Naive thymus-derived CD8-positive, alpha-beta T cell (primary cell): ENCODE results near the gene RAB43. TPM values are rescaled to one million over a fixed set of nuclear protein-coding genes. Genes with fewer than 3 reads are reported as not detected.
A peak's percentile ranks its signal among the peaks of the same experiment; 100 is the strongest.
"Not testable (repeated sequence)": the region's sequence is repeated elsewhere in the genome, so short reads cannot be mapped to it uniquely, and the experiment has no call there.

Experiments used
- ATAC-seq, 2 donors: fragments of 150-1000 bp; cut with Tn5 transposase in 1 of 2; sonication (Bioruptor Pico), chemical (Tn5 transposase) in 1 of 2; 1 replicate in 1 of 2; 2 replicates in 1 of 2; pipeline ENCODE4 v1.10.0; 2021; ENCODE audit warnings: mild to moderate bottlenecking in 2 of 2, moderate library complexity in 2 of 2
- POLR2A ChIA-PET: fragments of 350-600 bp; sonication (Branson Sonifier 250); formaldehyde crosslinking; loops from one replicate; lab custom pipeline; 2021; ENCODE audit warnings: antibody characterized with exemption; lab: Charles Lee
- DNase-seq, 10 donors: peaks; one replicate each; pipeline versions ENCODE4 v3.0.0 to v3.0.0-alpha.2; 2020 to 2022
- H3K27ac Mint-ChIP-seq, 10 donors: one replicate each; pipeline ENCODE4 v1.8.0; 2020 to 2022; ENCODE audit warnings: mild to moderate bottlenecking in 10 of 10, mixed read lengths in 10 of 10, moderate library complexity in 4 of 10, inconsistent platforms in 1 of 10
- H3K27me3 Mint-ChIP-seq, 5 donors: one replicate each; pipeline ENCODE4 v1.8.0; 2021 to 2022; ENCODE audit warnings: mixed read lengths in 5 of 5
- H3K36me3 Mint-ChIP-seq, 3 donors: one replicate each; pipeline ENCODE4 v1.8.0; 2020 to 2022; ENCODE audit warnings: mixed read lengths in 3 of 3, mild to moderate bottlenecking in 2 of 3, inconsistent platforms in 1 of 3
- H3K4me1 Mint-ChIP-seq, 4 donors: one replicate each; pipeline ENCODE4 v1.8.0; 2021 to 2022; ENCODE audit warnings: mixed read lengths in 4 of 4
- H3K4me3 Mint-ChIP-seq, 10 donors: one replicate each; pipeline ENCODE4 v1.8.0; 2020 to 2022; ENCODE audit warnings: mild to moderate bottlenecking in 10 of 10, mixed read lengths in 10 of 10, moderate library complexity in 6 of 10, inconsistent platforms in 1 of 10
- H3K9me3 Mint-ChIP-seq, 9 donors: one replicate each; pipeline ENCODE4 v1.8.0; 2020 to 2022; ENCODE audit warnings: mixed read lengths in 9 of 9, mild to moderate bottlenecking in 3 of 9, inconsistent platforms in 1 of 9, moderate library complexity in 1 of 9
- polyA plus RNA-seq, 3 donors: library from polyadenylated mRNA; unstranded; fragments of 300-500 nt; fragmentation: Illumina TruSeq; gene quantifications; one replicate each; pipeline ENCODE4 v1.2.3, GENCODE V29; 2021
- total RNA-seq, 8 experiments: library from RNA in 2 of 8; stranded (reverse) in 2 of 8; gene quantifications; one replicate each; pipeline ENCODE4 v1.2.3 and lab custom pipeline; 2021 to 2026

The RAB43 gene
- total and polyA plus RNA-seq, 5 experiments from 2014 or later = 15.7 to 130 (median 43.1) TPM

DNA sequence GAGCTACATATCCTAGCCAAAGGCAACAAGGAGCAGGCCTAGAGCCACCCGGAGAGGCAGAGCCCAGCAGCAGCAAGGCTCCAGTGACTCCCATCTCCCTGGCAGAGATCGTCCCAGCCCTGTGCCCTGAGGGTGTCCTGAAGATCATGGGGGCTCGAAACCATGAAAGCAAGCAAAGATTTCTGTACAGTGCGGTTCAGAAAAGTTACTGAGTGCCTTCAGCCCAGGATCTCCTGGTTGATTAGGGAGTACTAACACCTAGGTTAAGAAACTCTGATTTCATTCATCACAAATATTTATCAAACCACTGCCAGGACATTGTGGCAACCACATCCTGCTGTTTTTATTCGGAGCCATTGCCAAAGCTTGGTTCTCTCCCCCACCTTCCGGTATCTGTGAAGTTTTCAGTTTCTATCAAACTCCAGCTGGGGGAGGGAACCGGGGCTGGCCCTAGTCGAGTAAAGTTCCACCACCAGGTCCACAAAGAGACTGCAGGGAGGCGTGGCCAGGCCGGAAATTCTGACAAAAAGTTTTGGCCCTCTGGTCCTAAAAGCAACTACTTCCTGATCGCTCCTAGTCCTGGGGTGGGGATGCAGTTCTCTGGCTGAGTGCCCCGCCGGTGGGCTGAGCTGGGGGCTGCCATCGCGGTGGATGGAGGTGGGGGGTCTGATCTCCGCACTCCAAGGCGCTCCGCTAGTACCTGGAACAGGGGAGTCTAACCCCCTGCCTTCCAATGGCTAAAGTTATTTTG is 1.2 kb downstream of the RAB43 start:
- Mint-ChIP-seq H3K4me3 (peak overlapping the region; percentile 83 to 99 (median 94)), H3K9me3 (no peaks in the 10 kb centered on the region), H3K27ac (peak overlapping the region; percentile 88 to 99 (median 98)), H3K4me1 (peaks cover 21 to 68% (median 37%) of the 10 kb centered on the region in 4 donors), H3K36me3 (peaks cover 28 to 36% (median 30%) of the 10 kb centered on the region in 3 donors), H3K27me3 (no peaks in the 10 kb centered on the region)
- POLR2A ChIA-PET = interaction anchor here (0.6 to 9.8 kb wide), 37 partner anchors 8 to 1448 kb away, joined by 3 to 140 read pairs (median 8); partner anchors contain the start of genes ABTB1, CFAP92, CNBP and COPG1
- ATAC-seq = peak; percentile 51 to 60
- peak; percentile 73 to 96 (median 87) for DNase-seq

GRCh38 chr3:129119365-129120100 is 2.1 kb downstream of the RAB43 start:
- Mint-ChIP-seq H3K36me3 (peaks cover 28 to 42% (median 30%) of the 10 kb centered on the region in 3 donors), H3K27me3 (no peaks in the 10 kb centered on the region), H3K4me1 (peaks cover 25 to 75% (median 44%) of the 10 kb centered on the region in 4 donors), H3K9me3 (no peaks in the 10 kb centered on the region), H3K4me3 (peak overlapping the region; percentile 83 to 99 (median 94)), H3K27ac (peak overlapping the region; percentile 88 to 99 (median 98))
- peak in 1 of 10 donors; percentile 20 for DNase-seq
- no peak for ATAC-seq
- POLR2A ChIA-PET = interaction anchor here (0.6 to 9.8 kb wide), 26 partner anchors 9 to 330 kb away, joined by 3 to 140 read pairs (median 12); partner anchors contain the start of genes CFAP92, CNBP and HMCES

DNA sequence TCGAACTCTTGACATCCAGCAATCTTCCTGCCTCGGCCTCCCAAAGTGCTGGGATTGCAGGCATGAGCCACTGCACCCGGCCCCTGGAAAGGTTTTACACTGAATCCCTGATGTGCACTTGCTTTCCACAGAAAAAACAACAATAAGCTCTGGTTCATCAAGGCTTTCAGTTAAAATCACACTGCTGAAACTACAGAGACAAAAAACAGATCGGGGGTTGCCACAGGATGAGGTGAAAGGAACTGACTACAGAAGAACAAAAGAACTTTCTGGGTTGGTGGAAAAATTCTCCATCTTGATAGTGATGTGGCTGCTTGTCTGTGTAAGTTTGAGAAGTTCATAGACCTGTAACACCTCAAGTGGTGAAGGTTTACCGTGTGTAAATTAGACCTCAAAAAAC is 2.9 kb downstream of the RAB43 start:
- Mint-ChIP-seq H3K4me3 (peak overlapping the region; percentile 83 to 99 (median 94)), H3K4me1 (peaks cover 27 to 82% (median 52%) of the 10 kb centered on the region in 4 donors), H3K9me3 (no peaks in the 10 kb centered on the region), H3K27me3 (no peaks in the 10 kb centered on the region), H3K27ac (peak overlapping the region; percentile 88 to 99 (median 98)), H3K36me3 (peaks cover 28 to 50% (median 30%) of the 10 kb centered on the region in 3 donors)
- ATAC-seq = peak; percentile 53 to 61
- POLR2A ChIA-PET = interaction anchor here (0.6 to 9.8 kb wide), 20 partner anchors 9 to 198 kb away, joined by 3 to 140 read pairs (median 14); partner anchors contain the start of genes CFAP92 and CNBP
- peak in 9 of 10 donors; percentile 27 to 94 (median 75) for DNase-seq

DNA sequence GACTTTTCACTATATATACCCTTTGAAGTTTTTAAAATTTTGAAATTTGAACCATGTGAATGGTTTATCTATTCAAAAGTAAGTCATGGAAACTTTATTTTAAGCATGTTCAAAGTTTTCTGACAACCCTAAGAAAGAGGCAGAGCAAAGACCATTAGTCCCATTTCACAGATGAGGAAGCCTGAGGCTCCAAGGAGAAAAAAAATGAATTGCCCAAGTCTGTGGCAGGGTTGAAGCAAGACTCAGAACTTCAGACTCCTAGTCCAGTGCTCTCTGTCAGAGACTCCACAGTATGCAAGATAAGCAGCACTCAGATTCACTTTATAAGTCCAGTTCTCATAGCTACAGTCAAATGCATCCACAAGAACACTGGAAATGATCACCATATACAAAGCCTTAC is 4.5 kb downstream of the RAB43 start:
- no peak for ATAC-seq
- H3K9me3 Mint-ChIP-seq = no peaks in the 10 kb centered on the region
- peak overlapping the region; percentile 60 to 99 (median 93) for H3K4me3 Mint-ChIP-seq
- H3K27ac Mint-ChIP-seq = peak overlapping the region; percentile 91 to 99 (median 98)
- no peak for DNase-seq
- no peaks in the 10 kb centered on the region for H3K27me3 Mint-ChIP-seq
- H3K36me3 Mint-ChIP-seq = peaks cover 28 to 62% (median 30%) of the 10 kb centered on the region in 3 donors
- peaks cover 24 to 82% (median 63%) of the 10 kb centered on the region in 4 donors for H3K4me1 Mint-ChIP-seq
- POLR2A ChIA-PET = interaction anchor here (1.2 to 9.8 kb wide), 10 partner anchors 8 to 199 kb away, joined by 4 to 140 read pairs (median 50); partner anchors contain the start of genes CFAP92 and COPG1

- H3K9me3 Mint-ChIP-seq = no peaks in the 10 kb centered on the region
- ATAC-seq (no peak), DNase-seq (peak in 4 of 10 donors; percentile 27 to 59 (median 52))
- peak overlapping the region; percentile 90 to 99 (median 98) for H3K27ac Mint-ChIP-seq
- H3K36me3 Mint-ChIP-seq = peaks cover 28 to 65% (median 31%) of the 10 kb centered on the region in 3 donors
- POLR2A ChIA-PET = interaction anchor here (0.8 to 9.8 kb wide), 12 partner anchors 7 to 200 kb away, joined by 3 to 140 read pairs (median 8); partner anchors contain the start of genes CFAP92 and COPG1
- peak overlapping the region; percentile 80 to 99 (median 93) for H3K4me3 Mint-ChIP-seq
- peaks cover 24 to 83% (median 67%) of the 10 kb centered on the region in 4 donors for H3K4me1 Mint-ChIP-seq
- no peaks in the 10 kb centered on the region for H3K27me3 Mint-ChIP-seq
Observed at GRCh38 chr3:129116482-129116946, 5.1 kb downstream of the RAB43 start.

GRCh38 chr3:129114455-129114854 is 7.1 kb downstream of the RAB43 start:
- Mint-ChIP-seq H3K27ac (peak overlapping the region; percentile 76 to 99 (median 92)), H3K4me3 (peak overlapping the region; percentile 53 to 83 (median 74)), H3K27me3 (no peaks in the 10 kb centered on the region), H3K4me1 (peaks cover 32 to 88% (median 84%) of the 10 kb centered on the region in 4 donors), H3K36me3 (peaks cover 17 to 83% (median 27%) of the 10 kb centered on the region in 3 donors), H3K9me3 (no peaks in the 10 kb centered on the region)
- POLR2A ChIA-PET = interaction anchor here (0.6 to 6.4 kb wide), 7 partner anchors 12 to 120 kb away, joined by 3 to 38 read pairs (median 4); partner anchors contain the start of genes CFAP92 and CNBP
- DNase-seq = no peak
- no peak for ATAC-seq

DNA sequence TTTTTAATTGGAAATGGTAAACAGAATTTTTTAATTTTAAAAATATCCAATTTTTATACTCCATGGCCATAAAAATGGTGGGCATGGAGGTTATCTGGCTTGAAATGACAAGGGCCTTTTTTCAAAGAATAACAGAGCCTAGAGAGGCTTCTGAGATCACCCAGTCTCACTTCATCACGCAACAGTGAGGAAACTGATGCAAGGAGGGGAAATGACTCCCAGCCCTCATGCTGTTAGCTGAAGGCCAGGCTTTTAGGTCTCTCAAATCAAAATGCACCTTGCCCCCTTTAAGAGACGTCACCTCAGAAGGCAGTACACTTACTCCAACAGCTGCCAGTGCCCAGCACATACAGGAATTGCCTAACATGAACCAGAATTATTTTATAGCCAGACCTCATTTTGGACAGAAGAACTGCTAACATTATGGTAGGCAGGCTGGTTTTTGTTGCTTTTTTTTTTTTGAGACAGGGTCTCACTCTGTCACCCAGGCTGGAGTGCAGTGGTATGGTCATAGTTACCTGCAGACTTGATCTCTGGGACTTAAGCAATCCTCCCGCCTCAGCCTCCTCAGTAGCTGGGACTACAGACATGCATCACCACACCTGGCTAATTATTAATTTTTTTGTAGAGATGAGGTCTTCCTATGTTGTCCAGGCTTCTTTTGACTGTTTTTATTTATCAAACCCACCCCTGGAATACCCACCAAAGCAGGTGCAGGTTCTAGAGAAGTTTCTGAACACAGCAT is 9.1 kb downstream of the RAB43 start:
- ATAC-seq = peak; percentile 53 to 64
- DNase-seq = no peak
- Mint-ChIP-seq H3K9me3 (no peaks in the 10 kb centered on the region), H3K4me1 (peaks cover 35 to 90% (median 83%) of the 10 kb centered on the region in 4 donors), H3K27ac (peak overlapping the region; percentile 76 to 97 (median 89)), H3K4me3 (peak overlapping the region in 9 of 10 donors; percentile 32 to 85 (median 60)), H3K27me3 (no peaks in the 10 kb centered on the region), H3K36me3 (peaks cover 9 to 86% (median 20%) of the 10 kb centered on the region in 3 donors)
- POLR2A ChIA-PET = interaction anchor here (0.6 to 7.2 kb wide), 9 partner anchors 8 to 308 kb away, joined by 3 to 140 read pairs (median 4); partner anchors contain the start of gene RAB43

DNA sequence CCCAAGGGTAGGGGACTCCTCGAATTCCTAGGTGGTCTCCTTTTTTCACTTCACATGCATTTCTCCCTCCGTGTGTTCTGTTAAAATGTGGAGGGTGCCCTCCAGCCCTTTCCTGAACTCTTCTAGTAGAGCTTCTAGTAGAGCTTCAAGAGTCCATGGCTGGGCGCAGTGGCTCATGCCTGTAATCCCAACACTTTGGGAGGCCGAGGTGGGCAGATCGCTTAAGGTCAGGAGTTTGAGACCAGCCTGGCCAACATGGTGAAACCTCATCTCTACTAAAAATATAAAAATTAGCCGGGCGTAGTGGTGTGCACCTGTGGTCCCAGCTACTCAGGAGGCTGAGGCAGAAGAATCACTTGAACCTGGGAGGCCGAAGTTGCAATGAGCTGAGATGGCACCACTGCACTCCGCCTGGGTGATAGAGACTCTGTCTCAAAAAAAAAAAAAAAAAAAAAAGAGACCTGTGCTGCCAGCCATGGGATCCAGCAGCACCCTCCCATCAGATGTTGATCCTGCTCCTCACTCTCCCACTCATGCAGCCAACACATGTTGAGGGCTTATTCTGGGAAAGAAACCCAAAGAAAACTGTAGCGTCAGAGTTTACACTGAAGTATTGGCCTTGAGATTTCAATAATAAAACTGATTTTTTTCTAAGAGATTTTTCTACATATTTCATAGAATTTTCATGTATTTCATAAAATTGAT is 10.4 kb downstream of the RAB43 start:
- DNase-seq, ATAC-seq, H3K9me3 Mint-ChIP-seq, H3K27me3 Mint-ChIP-seq: not testable (repeated sequence)
- Mint-ChIP-seq H3K36me3 (peaks cover 4 to 85% (median 16%) of the 10 kb centered on the region in 3 donors), H3K4me1 (peaks cover 35 to 92% (median 84%) of the 10 kb centered on the region in 4 donors), H3K4me3 (peak overlapping the region in 8 of 10 donors; percentile 22 to 70 (median 51)), H3K27ac (peak overlapping the region; percentile 52 to 97 (median 81))
- POLR2A ChIA-PET = interaction anchor here (0.6 to 7.2 kb wide), 6 partner anchors 9 to 630 kb away, joined by 3 to 140 read pairs (median 5); partner anchors contain the start of gene RAB43

DNA sequence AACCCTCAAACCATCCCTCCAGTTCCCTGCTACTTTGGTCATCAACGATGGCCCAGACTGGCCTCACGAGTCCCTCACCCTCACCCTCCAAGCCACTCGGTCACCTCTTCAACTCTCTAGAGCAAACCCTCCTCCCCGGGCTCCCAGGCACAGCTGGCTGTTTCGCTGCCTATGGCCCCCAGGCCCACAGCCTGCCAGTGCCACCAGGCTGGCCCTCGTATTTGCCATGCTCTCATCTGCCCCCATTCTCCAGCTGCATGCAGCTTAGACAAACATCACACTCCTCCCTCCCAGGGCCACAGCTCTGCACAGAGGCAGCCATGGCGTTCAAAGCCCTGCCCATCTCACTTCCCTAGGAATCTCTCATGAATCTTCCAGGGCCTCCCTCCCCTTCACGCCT is 13.8 kb downstream of the RAB43 start:
- ATAC-seq (no peak), DNase-seq (no peak)
- Mint-ChIP-seq H3K27ac (peak overlapping the region; percentile 71 to 93 (median 82)), H3K9me3 (no peaks in the 10 kb centered on the region), H3K27me3 (no peaks in the 10 kb centered on the region), H3K4me3 (peak overlapping the region in 9 of 10 donors; percentile 53 to 77 (median 70)), H3K4me1 (peaks cover 45 to 95% (median 86%) of the 10 kb centered on the region in 4 donors), H3K36me3 (peaks cover 0 to 87% (median 18%) of the 10 kb centered on the region in 3 donors)
- POLR2A ChIA-PET = interaction anchor here (0.6 to 7.2 kb wide), 3 partner anchors 13 to 103 kb away, joined by 3 to 140 read pairs (median 5); partner anchors contain the start of gene RAB43

DNA sequence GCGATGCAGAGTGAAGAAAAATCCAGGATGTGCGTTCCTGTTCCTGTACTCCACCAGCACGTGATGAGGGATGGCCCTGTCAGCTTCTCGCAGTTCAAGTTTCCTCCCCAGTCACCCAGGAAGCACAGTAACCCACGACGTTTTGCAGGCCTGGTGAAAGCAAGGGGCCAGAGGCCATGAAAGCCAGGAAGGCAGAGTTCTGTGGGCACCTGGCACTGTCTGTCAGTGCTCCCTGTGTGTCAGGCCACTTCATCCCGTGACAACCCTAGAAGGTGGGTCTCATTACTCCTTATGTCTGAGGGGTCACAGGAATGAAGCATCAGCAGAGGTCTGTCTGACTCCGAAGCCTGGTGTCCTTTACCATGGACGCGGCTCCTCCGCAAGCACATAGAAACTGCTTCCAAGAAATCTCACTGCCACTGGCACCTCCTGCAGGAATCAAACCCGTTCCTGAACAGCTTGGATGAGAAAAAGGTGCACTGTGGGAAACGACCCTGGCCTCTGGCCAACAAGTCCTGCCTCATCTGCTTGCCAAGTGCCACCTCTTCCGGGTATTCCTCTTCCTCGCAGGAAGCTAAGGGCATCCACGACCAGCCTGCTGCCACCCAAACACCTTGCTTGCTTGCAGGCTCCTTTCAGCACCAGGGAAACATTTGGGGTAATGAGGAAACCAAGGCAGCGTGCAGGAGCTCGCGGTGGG is 14.6 kb downstream of the RAB43 start:
- Mint-ChIP-seq H3K4me3 (peak overlapping the region; percentile 4 to 77 (median 69)), H3K4me1 (peaks cover 47 to 95% (median 88%) of the 10 kb centered on the region in 4 donors), H3K27me3 (no peaks in the 10 kb centered on the region), H3K9me3 (no peaks in the 10 kb centered on the region), H3K27ac (peak overlapping the region; percentile 71 to 91 (median 82)), H3K36me3 (peaks cover 0 to 81% (median 18%) of the 10 kb centered on the region in 3 donors)
- DNase-seq (no peak), ATAC-seq (no peak)
- POLR2A ChIA-PET = interaction anchor here (1.0 to 7.2 kb wide), 3 partner anchors 14 to 50 kb away, joined by 3 to 140 read pairs (median 3); partner anchors contain the start of gene RAB43
